ENCODE data around the gene ARHGAP19. TPM values are rescaled to one million over a fixed set of nuclear protein-coding genes. Genes with fewer than 3 reads are reported as not detected.

ARHGAP19 gene
- total and polyA plus RNA-seq, 9 of the 15 experiments (the other 6 are each of a cell fraction or from before 2014, with no cell fraction given), result 14.8 to 49.5 (median 26.8) TPM

- TF ChIP-seq, protein P1, sequence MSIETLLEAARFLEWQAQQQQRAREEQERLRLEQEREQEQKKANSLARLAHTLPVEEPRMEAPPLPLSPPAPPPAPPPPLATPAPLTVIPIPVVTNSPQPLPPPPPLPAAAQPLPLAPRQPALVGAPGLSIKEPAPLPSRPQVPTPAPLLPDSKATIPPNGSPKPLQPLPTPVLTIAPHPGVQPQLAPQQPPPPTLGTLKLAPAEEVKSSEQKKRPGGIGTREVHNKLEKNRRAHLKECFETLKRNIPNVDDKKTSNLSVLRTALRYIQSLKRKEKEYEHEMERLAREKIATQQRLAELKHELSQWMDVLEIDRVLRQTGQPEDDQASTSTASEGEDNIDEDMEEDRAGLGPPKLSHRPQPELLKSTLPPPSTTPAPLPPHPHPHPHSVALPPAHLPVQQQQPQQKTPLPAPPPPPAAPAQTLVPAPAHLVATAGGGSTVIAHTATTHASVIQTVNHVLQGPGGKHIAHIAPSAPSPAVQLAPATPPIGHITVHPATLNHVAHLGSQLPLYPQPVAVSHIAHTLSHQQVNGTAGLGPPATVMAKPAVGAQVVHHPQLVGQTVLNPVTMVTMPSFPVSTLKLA (conservative IDR thresholded peaks at IDR 0.05), result peak in 1 of 2 experiments; percentile 44; a peak in 1 of 4 replicates
- TF ChIP-seq SMARCA5 (IDR thresholded peaks at IDR 0.05) (peak; percentile 76), ARID3A (IDR thresholded peaks at IDR 0.05; ENCODE audit: borderline replicate concordance, low read depth, low read length) (0 out of 2 replicates have a peak, but pooled peaks have one; percentile 7), ZNF592 (IDR thresholded peaks at IDR 0.05) (0 out of 2 replicates have a peak, but pooled peaks have one; percentile 41), SOX6 (IDR thresholded peaks at IDR 0.05) (peak; percentile 64), HMBOX1 (IDR thresholded peaks at IDR 0.05) (peak; percentile 90; the same call in 1 of the 2 replicates), CEBPG (CRISPR knock-in tag; IDR thresholded peaks at IDR 0.05) (peak; percentile 81), CEBPG (tag; conservative IDR thresholded peaks at IDR 0.05 in 1 of 2, IDR thresholded peaks at IDR 0.05 in 1 of 2) (peak; percentile 56 to 84), PML (IDR thresholded peaks at IDR 0.05; ENCODE audit: low read length) (peak; percentile 36; the same call in 1 of the 2 replicates), ZEB2 (IDR thresholded peaks at IDR 0.05) (peak; percentile 81), NR2C1 (IDR thresholded peaks at IDR 0.05) (peak; percentile 40; the same call in 1 of the 2 replicates), NR2C1 (tag; IDR thresholded peaks at IDR 0.05) (no peak), NCOR1 (IDR thresholded peaks at IDR 0.05) (peak; percentile 90), POLR2AphosphoS5 (IDR thresholded peaks at IDR 0.05; ENCODE audit: control insufficient read depth, insufficient read depth, low read depth, low read length) (peak; percentile 83), TAL1 (IDR thresholded peaks at IDR 0.05) (peak; percentile 77), CBFA2T2 (conservative IDR thresholded peaks at IDR 0.05) (peak; percentile 90)
- TF ChIP-seq, protein P2, sequence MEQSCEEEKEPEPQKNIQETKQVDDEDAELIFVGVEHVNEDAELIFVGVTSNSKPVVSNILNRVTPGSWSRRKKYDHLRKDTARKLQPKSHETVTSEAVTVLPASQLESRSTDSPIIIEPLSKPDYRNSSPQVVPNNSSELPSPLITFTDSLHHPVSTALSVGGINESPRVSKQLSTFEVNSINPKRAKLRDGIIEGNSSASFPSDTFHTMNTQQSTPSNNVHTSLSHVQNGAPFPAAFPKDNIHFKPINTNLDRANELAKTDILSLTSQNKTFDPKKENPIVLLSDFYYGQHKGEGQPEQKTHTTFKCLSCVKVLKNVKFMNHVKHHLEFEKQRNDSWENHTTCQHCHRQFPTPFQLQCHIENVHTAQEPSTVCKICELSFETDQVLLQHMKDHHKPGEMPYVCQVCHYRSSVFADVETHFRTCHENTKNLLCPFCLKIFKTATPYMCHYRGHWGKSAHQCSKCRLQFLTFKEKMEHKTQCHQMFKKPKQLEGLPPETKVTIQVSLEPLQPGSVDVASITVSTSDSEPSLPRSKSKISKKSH (CRISPR knock-in tag; IDR thresholded peaks at IDR 0.05), result no peak
Measured at GRCh38 chr10:97297556-97298222, 5.3 kb upstream of the ARHGAP19 start (continued).

Data from K562 (cell line).